Tibial nerve (tissue), 4 donors: ENCODE measurements around the gene SYVN1. TPM values are rescaled to one million over a fixed set of nuclear protein-coding genes. Genes with fewer than 3 reads are reported as not detected.

Source experiments
- DNase-seq, 2 donors: peaks; one replicate each; pipeline ENCODE4 v3.0.0-alpha.2; 2019; ENCODE audit warnings: low spot score in 2 of 2
- H3K27ac ChIP-seq, 4 donors: fragments of 200-600 bp; sonication (generic) in 3 of 4; one replicate each; pipeline ENCODE4 v1.5.1; 2017 to 2019; ENCODE audit warnings: mild to moderate bottlenecking in 1 of 4
- H3K27me3 ChIP-seq, 2 donors: fragments of 200-600 bp; sonication (generic) in 1 of 2; one replicate each; pipeline versions ENCODE4 v1.5.1 to v1.6.0; 2017 to 2019
- H3K36me3 ChIP-seq, 3 donors: fragments of 200-600 bp; sonication (generic); one replicate each; pipeline ENCODE4 v1.5.1; 2018 to 2019
- H3K4me1 ChIP-seq, 4 donors: fragments of 200-600 bp; sonication (generic) in 3 of 4; one replicate each; pipeline ENCODE4 v1.5.1; 2017 to 2019
- H3K4me3 ChIP-seq, 4 donors: fragments of 200-600 bp; sonication (generic) in 3 of 4; one replicate each; pipeline ENCODE4 v1.5.1; 2017 to 2019; ENCODE audit warnings: mild to moderate bottlenecking in 1 of 4, moderate library complexity in 1 of 4
- H3K9me3 ChIP-seq, 4 donors: fragments of 200-600 bp; sonication (generic) in 3 of 4; one replicate each; pipeline ENCODE4 v1.5.1; 2017 to 2019
- CTCF ChIP-seq, 5 experiments: fragments of 200-600 bp in 3 of 5; fragments of 450-650 bp in 2 of 5; sonication (generic) in 3 of 5; IDR thresholded peaks; one replicate each; pipeline ENCODE4 v1.5.1; 2016 to 2019; ENCODE audit warnings: antibody characterized with exemption in 5 of 5, mild to moderate bottlenecking in 3 of 5, moderate library complexity in 2 of 5
- EP300 ChIP-seq, 2 donors: sonication (generic); formaldehyde crosslinking; IDR thresholded peaks; one replicate each; pipeline ENCODE4 v1.6.1; 2017; ENCODE audit warnings: antibody characterized with exemption in 2 of 2, mild to moderate bottlenecking in 1 of 2
- POLR2A ChIP-seq, 2 donors: fragments of 450-650 bp; IDR thresholded peaks; one replicate each; pipeline ENCODE4 v1.6.1; 2017; ENCODE audit warnings: antibody characterized with exemption in 2 of 2, mild to moderate bottlenecking in 2 of 2, moderate library complexity in 2 of 2
- WGBS, 2 donors: methylation state at CpG; one replicate each; pipeline ENCODE4 v1.1.5; 2018; 5-methylcytosine and 5-hydroxymethylcytosine counted together
- small RNA-seq: library from RNA; depleted of rRNA; stranded (forward); fragments of <200 nt; gene quantifications from one replicate; pipeline ENCODE3, GENCODE V24; 2016
- total RNA-seq, 4 donors: library from RNA; depleted of rRNA; stranded (reverse); fragments of >200 nt; gene quantifications; one replicate each; pipeline ENCODE4 v1.1.0, GENCODE V29; 2016

SYVN1 gene
- total RNA-seq, 4 donors from 2014 or later, result 31.6 to 72.6 (median 58.3) TPM

DNA sequence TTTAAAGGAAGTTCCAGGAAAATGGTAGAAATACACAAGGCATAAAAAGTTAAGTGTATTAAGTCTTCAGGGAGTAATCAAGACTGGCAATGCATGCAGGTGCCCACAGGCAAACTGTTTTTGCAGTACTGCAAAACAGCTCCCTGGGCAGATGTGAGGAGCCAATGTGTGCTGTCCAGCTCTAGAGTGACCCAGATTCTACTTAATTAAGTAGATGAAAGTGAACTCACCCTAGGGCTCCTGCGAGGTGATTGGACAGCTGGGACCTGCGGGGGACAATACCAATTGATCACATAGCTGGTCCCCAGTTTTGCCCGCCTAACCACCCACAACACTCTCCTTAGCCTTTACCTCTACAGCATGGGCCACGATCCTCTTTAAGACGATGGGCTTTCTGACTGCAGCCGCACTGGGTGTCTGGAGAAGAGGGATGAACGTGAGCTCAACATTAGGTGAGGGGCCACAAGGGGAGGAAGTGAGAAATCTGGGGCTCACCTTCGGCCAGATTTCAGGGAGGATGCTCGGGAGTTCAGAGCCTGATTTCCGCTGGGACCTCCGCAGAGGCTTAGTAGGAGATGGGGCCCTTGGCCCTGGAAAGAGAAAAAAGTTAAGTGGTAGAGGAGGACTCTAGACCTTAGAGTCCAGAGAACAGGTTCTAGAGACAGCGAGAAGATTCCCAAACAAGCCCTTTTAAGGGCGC lies 51.0 kb downstream of the SYVN1 start:
- no peak for DNase-seq
- 5 to 7% methylated on average over 13 of the region's 13 CpGs for WGBS, 2 donors
- Histone ChIP-seq H3K9me3 (no peaks in the 10 kb centered on the region), H3K4me1 (peaks cover 0 to 26% (median 19%) of the 10 kb centered on the region in 4 donors), H3K27me3 (no peaks in the 10 kb centered on the region), H3K36me3 (peaks cover 0 to 33% (median 5%) of the 10 kb centered on the region in 3 donors), H3K27ac (peak overlapping the region in 3 of 4 donors; percentile 96 to 98 (median 98)), H3K4me3 (peak overlapping the region; percentile 65 to 89 (median 86))
- no peak for TF ChIP-seq POLR2A (IDR thresholded peaks at IDR 0.05)
- no peak for TF ChIP-seq EP300 (IDR thresholded peaks at IDR 0.05)
- TF ChIP-seq CTCF (IDR thresholded peaks at IDR 0.05), result no peak

DNA sequence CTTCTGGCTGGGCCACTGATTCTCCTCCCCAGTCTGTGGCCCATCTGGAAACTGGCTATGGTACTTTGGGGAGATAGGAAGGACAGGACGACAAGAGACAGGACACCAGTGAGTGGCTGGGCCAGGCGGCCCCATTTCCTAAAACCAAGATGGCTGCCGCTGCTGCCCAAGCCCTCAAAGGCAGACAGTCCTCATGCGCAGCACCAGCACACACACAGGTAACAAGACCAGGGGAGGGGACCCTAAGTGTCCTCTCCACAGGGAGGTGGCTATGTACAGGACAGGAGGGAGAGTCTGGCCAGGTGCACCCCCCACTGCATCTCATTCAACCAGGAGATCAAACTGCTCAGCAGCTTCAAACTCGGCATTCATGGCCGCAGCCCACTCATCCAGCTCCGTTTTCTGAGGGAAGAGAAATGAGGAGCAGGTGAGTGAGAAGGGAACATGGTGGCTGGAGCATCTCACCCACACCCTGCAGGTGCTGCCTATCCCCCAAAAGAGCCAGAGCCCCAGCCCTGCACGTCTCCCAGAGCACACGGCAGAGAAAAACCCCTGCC lies 55.5 kb downstream of the SYVN1 start:
- no peaks in the 10 kb centered on the region for H3K36me3 ChIP-seq
- TF ChIP-seq CTCF (IDR thresholded peaks at IDR 0.05), result no peak
- TF ChIP-seq POLR2A (IDR thresholded peaks at IDR 0.05), result no peak
- no peaks in the 10 kb centered on the region for H3K9me3 ChIP-seq
- H3K4me1 ChIP-seq, result peaks cover 0 to 9% (median 7%) of the 10 kb centered on the region in 4 donors
- H3K27ac ChIP-seq, result peak overlapping the region in 1 of 4 donors; percentile 10
- H3K27me3 ChIP-seq, result no peaks in the 10 kb centered on the region
- DNase-seq, result no peak
- 84 to 92% methylated on average over 9 of the region's 9 CpGs for WGBS, 2 donors
- H3K4me3 ChIP-seq, result no peak overlapping the region

DNA sequence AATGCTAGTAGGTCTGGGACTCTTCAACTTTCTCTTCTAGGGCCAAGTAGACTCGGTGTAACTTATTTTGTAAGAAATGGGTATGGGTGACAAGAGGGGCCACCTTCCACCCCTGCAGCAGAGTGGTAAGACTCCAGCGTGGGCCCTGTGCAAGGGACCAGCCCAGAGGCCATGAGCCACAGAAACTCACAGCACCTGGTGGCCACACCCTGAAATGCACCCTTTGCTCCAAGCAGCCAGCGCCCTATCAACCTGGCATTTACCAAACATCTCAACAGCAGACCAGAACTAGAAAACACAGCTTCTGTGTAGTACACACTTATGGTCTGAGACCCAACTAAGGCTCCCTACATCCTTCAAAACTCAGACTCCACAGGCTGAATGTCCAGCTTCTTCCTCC lies 56.2 kb downstream of the SYVN1 start:
- Histone ChIP-seq H3K4me3 (no peak overlapping the region), H3K4me1 (peaks cover 0 to 2% (median 1%) of the 10 kb centered on the region in 4 donors), H3K9me3 (no peaks in the 10 kb centered on the region), H3K27me3 (no peaks in the 10 kb centered on the region), H3K27ac (peak overlapping the region in 1 of 4 donors; percentile 10), H3K36me3 (no peaks in the 10 kb centered on the region)
- TF ChIP-seq EP300 (IDR thresholded peaks at IDR 0.05) (no peak), POLR2A (IDR thresholded peaks at IDR 0.05) (no peak), CTCF (IDR thresholded peaks at IDR 0.05) (peak in 3 of 5 experiments; percentile 17 to 53 (median 31))
- DNase-seq, result no peak
- 58 to 72% methylated on average over 2 to 3 of the region's 3 CpGs for WGBS, 2 donors

- no peak overlapping the region for H3K27ac ChIP-seq
- no peak overlapping the region for H3K4me3 ChIP-seq
- H3K27me3 ChIP-seq, result no peaks in the 10 kb centered on the region
- no peaks in the 10 kb centered on the region for H3K4me1 ChIP-seq
- TF ChIP-seq CTCF (IDR thresholded peaks at IDR 0.05) (no peak), EP300 (IDR thresholded peaks at IDR 0.05) (no peak), POLR2A (IDR thresholded peaks at IDR 0.05) (no peak)
- H3K9me3 ChIP-seq, result no peaks in the 10 kb centered on the region
- 72 to 82% methylated on average over 4 of the region's 4 CpGs for WGBS, 2 donors
- no peak for DNase-seq
- H3K36me3 ChIP-seq, result no peaks in the 10 kb centered on the region
Observed at GRCh38 chr11:65077451-65077850, 56.9 kb downstream of the SYVN1 start.

Small RNA genes within 50 kb of the gene (small RNA-seq; reads per million reads assigned to genes)
- gene HIGD1AP10 (not detected), gene PDCL2P2 (not detected), gene RNU2-23P (0.38 reads per million)

Other genes with a start within 250 kb of the SYVN1 start
- gene ATG2A, start 217.3 kb downstream of the SYVN1 start, total RNA-seq, result 10 to 100 TPM; 33.0 to 93.6 (median 45.8) TPM
- 10 to 100 TPM; 10.7 to 21.4 (median 20.2) TPM for gene PPP2R5B, start 209.8 kb downstream of the SYVN1 start, total RNA-seq
- not detected for gene GPHA2, start 198.6 kb downstream of the SYVN1 start, total RNA-seq
- gene MAJIN, start 162.4 kb downstream of the SYVN1 start, total RNA-seq, result not detected
- gene BATF2, start 137.5 kb downstream of the SYVN1 start, total RNA-seq, result 1 to 10 TPM in 3 of 4 donors, under 1 TPM in 1; 0.63 to 9.6 (median 1.5) TPM
- 100 to 1,000 TPM; 174 to 267 (median 193) TPM for gene ARL2, start 120.4 kb downstream of the SYVN1 start, total RNA-seq
- gene SNX15, start 107.1 kb downstream of the SYVN1 start, total RNA-seq, result 10 to 100 TPM; 17.1 to 33.3 (median 24.2) TPM
- gene SAC3D1, start 93.3 kb downstream of the SYVN1 start, total RNA-seq, result 10 to 100 TPM; 10.6 to 16.3 (median 14.1) TPM
- gene NAALADL1, start 76.0 kb downstream of the SYVN1 start, total RNA-seq, result 10 to 100 TPM; 18.6 to 38.9 (median 29.1) TPM
- 1 to 10 TPM in 1 of 4 donors, under 1 TPM in 1, not detected in 2; 0.90 to 1.3 TPM for gene CDCA5, start 50.5 kb downstream of the SYVN1 start, total RNA-seq
- 10 to 100 TPM; 28.0 to 48.3 (median 35.1) TPM for gene ZFPL1, start 50.3 kb downstream of the SYVN1 start, total RNA-seq
- 100 to 1,000 TPM; 193 to 544 (median 439) TPM for gene VPS51, start 38.3 kb downstream of the SYVN1 start, total RNA-seq
- gene TM7SF2, start 22.6 kb downstream of the SYVN1 start, total RNA-seq, result 10 to 100 TPM; 13.6 to 93.0 (median 41.5) TPM
- gene ZNHIT2, start 16.8 kb downstream of the SYVN1 start, total RNA-seq, result 10 to 100 TPM; 19.2 to 26.8 (median 22.6) TPM
- gene FAU, start 12.4 kb downstream of the SYVN1 start, total RNA-seq, result 1,000 to 10,000 TPM; 1,078 to 1,548 (median 1,229) TPM
- gene MRPL49, start 12.2 kb downstream of the SYVN1 start, total RNA-seq, result 10 to 100 TPM; 48.8 to 55.9 (median 54.2) TPM
- gene SPDYC, start 35.7 kb upstream of the SYVN1 start, total RNA-seq, result not detected
- gene CAPN1, start 47.4 kb upstream of the SYVN1 start, total RNA-seq, result 100 to 1,000 TPM; 108 to 209 (median 150) TPM
- 10 to 100 TPM in 2 of 4 donors, 1 to 10 TPM in 2; 3.5 to 13.5 (median 10.0) TPM for gene POLA2, start 127.4 kb upstream of the SYVN1 start, total RNA-seq
- gene CDC42EP2, start 180.3 kb upstream of the SYVN1 start, total RNA-seq, result 10 to 100 TPM; 10.4 to 39.6 (median 24.9) TPM
- 10 to 100 TPM; 44.7 to 47.6 (median 46.2) TPM for gene DPF2, start 199.3 kb upstream of the SYVN1 start, total RNA-seq
- under 1 TPM in 2 of 4 donors, not detected in 2; 0.30 to 0.59 TPM for gene TIGD3, start 220.2 kb upstream of the SYVN1 start, total RNA-seq
- 10 to 100 TPM in 2 of 4 donors, 1 to 10 TPM in 2; 1.8 to 22.5 (median 8.5) TPM for gene SLC25A45, start 248.1 kb upstream of the SYVN1 start, total RNA-seq